Left hindlimb (tissue), 1 donor: ENCODE results near the gene CHDH.
A peak's percentile ranks its signal among the peaks of the same experiment; 100 is the strongest.

Experiments
- DNase-seq: peaks from one replicate; pipeline ENCODE4 v3.0.0-alpha.2; 2018

Gene CHDH, protein sequence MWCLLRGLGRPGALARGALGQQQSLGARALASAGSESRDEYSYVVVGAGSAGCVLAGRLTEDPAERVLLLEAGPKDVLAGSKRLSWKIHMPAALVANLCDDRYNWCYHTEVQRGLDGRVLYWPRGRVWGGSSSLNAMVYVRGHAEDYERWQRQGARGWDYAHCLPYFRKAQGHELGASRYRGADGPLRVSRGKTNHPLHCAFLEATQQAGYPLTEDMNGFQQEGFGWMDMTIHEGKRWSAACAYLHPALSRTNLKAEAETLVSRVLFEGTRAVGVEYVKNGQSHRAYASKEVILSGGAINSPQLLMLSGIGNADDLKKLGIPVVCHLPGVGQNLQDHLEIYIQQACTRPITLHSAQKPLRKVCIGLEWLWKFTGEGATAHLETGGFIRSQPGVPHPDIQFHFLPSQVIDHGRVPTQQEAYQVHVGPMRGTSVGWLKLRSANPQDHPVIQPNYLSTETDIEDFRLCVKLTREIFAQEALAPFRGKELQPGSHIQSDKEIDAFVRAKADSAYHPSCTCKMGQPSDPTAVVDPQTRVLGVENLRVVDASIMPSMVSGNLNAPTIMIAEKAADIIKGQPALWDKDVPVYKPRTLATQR

DNA sequence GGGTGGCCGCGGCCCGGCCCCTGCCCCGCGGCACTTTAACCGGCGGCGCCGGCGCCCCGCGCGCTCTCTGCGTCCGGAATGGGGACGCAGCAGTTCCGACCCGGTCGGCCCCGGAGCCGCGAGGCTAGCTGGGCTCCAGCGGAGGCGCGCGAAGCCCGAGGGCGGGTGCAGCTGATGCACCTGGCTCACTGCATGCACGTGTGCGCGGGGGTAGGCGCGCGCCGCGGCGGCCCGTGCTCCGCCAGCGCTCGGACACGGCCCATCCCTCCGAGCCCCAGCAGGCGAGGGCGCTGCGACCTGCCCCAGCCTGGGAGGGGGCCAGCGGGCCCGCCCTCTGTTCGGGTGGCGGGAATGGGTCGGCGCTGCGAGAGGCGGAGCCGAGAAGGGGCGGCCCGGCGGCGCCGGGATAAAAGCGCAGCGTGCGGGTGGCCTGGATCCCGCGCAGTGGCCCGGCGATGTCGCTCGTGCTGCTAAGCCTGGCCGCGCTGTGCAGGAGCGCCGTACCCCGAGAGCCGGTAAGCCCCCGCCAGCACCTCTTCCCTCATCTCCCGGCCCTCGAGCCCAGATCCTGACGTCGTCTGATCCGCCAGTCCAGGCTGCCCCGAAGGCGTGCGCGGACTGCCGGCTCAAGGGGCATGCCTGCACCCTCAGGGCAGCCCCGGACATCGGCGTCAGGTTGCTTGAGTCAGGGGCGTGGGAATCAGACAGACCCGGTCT is at the start of gene CHDH, which contains the start of gene IL17RB:
TSS of gene CHDH (minus strand) at position 286 of the 717 bp plus-strand sequence. CDS start 22,411 bp downstream, outside the sequence.
TSS of gene IL17RB (plus strand) at position 435 of the 717 bp plus-strand sequence. CDS start at position 456, 21 bp downstream.
- peak; percentile 76 for DNase-seq

DNA sequence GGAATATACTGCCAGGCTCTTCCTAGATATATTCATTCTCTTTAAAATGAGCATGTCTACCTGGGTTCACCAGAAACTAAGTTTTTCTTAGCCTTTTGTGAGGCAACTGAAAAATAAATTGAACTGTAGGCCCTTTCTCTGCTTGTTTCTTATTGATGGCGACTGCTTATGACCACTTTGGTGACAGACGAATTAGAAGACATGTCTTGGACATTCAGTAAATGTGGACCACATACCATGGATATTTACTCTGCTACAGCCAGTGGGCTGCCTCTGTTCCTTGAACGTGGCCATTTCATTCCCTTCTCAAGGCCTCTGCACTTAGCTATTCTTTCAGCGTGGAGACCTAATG is 46.0 kb upstream of the CHDH start:
- no peak for DNase-seq

DNA sequence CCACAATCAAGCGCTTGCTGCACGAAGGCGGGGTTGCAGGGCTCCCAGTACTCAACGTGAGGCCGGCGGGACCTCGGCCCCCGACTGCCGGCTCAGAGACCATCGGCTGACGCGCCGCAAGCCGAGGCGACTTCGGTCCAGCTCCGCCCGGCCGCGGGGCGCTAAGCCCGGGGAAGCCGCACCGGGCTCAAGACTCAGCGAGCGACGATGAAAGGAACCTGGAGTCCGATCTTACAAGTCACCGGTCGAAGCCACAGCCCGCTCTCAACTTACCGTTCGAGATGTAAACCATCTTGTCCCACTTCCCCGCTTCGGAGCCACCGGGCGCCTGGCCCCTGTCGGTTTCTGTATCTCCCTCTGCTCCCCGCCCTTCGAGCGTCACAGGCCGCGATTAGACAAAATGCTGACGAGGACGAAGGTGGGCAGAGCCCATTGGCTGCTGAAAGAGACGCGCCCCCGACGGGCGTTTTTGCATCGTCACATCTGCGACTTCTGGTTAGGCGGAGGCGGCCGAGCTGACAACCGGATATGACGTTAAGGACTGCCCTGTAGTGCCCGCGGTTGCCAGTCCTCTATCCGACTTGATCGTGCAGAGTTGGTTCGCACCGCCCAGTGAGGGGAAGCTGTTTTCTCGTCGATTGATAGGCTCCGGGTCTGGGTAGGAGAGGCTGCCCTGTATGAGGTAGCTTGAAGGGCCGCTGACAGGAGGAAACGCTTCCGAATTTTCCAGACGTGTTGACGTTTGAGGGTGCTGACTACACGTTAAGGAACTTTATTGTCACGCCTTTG is 45.5 kb upstream of the CHDH start, which contains the start of gene SELENOK:
TSS of gene SELENOK (minus strand) at position 363 of the 789 bp plus-strand sequence.
- peak; percentile 99 for DNase-seq

GRCh38 chr3:53890726-53891475 is 44.7 kb upstream of the CHDH start:
- DNase-seq = peak; percentile 30

DNA sequence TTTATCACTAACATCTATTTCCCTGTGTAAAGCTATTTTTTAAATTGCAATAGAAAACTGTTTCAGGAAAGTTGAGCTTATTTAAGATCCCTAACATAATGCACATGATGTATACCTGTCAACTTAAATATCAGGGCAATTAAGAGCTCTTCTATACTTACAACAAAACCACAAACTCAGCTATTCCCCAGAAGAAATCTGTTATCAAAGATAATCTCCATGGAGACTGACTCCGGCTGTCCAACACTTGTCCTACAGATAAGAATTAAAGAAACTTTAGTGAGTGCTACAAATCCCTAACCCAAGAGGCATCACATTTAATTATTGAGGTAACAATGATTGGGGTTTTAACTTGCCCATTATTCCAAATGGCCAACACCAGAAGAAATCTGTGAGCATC is 42.0 kb upstream of the CHDH start:
- no peak for DNase-seq

- DNase-seq = no peak
Observed at GRCh38 chr3:53887446-53887845, 41.2 kb upstream of the CHDH start.

GRCh38 chr3:53885239-53885638 is 39.0 kb upstream of the CHDH start:
- DNase-seq = no peak

GRCh38 chr3:53884623-53885022 is 38.4 kb upstream of the CHDH start:
- no peak for DNase-seq

GRCh38 chr3:53883008-53883407 is 36.8 kb upstream of the CHDH start:
- no peak for DNase-seq

DNA sequence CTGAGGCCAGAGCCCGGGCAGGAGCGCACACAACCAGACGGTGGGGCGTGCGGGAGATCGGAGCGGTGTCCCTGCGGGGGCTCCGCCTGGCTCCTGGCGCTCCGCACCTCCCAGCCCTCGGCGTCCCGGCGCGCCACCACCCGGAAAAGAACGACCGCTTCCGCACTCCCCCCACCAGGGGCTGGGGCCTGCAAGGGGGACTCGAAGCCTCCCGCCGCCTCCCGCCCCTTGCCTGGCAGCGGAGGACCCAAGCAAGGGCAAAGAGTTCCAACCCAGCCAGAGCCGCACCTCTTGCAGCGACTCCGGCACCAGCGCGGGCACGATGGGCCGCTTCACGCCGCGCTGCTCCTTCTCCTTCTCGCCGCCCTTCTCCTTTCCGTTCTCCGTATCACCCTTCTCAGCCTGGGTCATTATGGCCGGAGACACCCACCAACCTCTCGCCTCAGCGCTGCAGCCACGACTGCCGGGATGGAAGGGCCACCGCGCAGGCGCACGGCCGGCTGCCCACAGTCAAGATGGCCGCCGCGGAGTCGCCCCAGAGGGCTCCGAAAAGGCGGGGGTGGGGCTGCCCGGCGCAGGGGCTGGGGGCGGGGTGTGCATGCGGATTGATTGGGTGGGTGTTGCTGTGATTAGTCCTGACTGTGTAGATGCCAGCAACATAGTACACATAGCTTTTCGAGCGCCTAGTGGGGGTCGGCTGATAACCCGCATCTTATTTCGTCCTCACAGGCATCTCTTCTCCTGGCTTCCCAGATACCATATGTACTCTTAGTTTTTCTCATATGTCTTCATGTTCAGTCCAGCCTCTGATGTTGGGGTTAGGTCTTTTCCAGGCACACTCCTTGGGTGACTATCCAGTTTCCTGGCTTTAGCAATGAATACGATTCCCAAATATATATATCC is 35.7 kb upstream of the CHDH start, which contains the start of gene ACTR8:
TSS of gene ACTR8 (minus strand) at position 462 of the 903 bp plus-strand sequence. CDS start at position 411, 51 bp downstream.
- DNase-seq = peak; percentile 94

DNA sequence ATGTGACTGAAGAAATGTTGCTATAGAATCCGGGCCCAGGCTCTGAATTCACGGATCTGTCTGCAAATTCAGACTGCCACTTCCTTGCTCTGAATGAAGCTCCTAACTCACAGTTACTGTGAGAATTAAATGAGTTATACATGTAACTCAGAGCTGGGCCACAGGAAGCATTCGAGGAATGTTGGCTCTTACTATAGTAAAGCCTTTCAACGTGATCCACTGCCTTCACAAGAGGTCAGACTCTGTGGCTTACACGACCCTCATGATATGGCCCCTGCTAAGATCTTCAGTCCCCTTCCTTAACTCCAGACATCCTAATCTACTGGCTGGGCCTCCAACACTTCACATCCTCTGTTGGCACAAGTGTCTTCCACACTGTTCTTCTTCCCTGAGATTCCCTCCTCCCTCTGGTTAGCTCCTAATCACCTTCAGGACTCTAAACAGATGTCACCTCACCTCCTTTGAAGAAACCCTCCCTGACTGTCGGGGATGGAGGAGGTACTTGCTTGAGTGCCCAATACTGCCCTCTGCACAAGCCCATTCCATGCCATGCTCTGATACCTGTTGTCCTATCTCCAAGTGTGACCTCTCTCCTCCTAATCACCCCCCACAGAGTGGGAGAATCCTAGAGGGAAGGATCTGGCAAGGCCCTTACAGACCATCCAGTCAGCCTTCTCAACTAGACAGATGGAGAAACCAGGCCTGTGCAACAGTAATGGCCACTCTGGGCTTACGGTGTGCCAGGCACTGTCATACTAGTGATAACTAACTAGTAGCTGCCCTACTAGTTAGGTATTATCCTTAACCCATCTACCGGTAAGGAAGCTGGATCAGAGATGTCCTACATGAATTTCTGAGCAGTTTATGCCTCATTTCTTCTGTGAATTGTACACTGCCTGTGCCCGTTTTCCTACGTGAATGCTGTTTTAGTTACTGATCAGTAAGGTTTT is 34.5 kb upstream of the CHDH start:
- no peak for DNase-seq

GRCh38 chr3:53865732-53866499 is 19.7 kb upstream of the CHDH start:
- no peak for DNase-seq

- no peak for DNase-seq
Observed at GRCh38 chr3:53863145-53863544, 16.9 kb upstream of the CHDH start.

GRCh38 chr3:53862241-53862640 is 16.0 kb upstream of the CHDH start:
- no peak for DNase-seq

DNA sequence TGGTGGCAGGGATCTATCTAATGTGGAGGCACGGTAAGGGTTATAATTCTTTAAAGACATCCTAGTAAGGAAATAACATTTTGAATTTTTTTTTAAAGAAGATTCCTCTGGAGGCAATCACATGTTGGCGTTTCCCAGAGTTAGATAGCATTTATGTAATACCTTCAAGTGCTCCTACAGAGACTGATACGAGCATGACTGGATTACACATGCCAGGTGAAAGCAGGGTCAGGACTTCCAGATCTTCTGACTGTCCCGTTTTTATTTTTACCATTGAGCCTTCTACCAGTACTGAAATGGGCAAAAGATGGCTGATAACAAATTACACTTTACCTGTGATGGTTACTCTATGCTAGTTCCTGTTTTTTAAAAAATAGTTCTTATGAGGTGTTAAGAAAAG is 14.0 kb upstream of the CHDH start:
- DNase-seq = no peak

GRCh38 chr3:53859178-53859577 is 13.0 kb upstream of the CHDH start:
- DNase-seq = no peak

GRCh38 chr3:53858096-53858741 is 12.0 kb upstream of the CHDH start:
- no peak for DNase-seq

DNA sequence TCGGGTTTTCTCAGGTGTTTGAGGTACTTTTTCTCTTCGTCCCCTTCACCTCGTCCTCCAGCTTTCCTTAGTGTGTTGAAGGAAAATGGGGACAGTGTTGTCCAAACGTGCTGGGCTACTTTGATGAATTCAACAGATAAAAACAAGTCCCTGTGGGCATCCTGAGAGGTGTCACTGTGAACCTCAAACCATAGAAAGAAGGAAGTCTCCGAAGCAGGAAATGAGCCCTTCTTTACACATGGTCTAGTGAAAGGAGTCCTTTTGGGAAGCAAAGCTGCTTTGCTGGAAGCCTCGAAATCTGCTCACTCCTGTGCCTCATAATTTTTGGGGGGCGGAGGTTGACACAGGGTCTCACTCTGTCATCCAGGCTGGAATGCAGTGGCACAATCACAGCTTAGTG is 10.7 kb upstream of the CHDH start:
- DNase-seq = no peak
